Smooth muscle cell (in vitro differentiated cells): ENCODE results near the gene CHST9. TPM values are rescaled to one million over a fixed set of nuclear protein-coding genes. Genes with fewer than 3 reads are reported as not detected.

Experiments used
- DNase-seq: peaks from one replicate; lab custom pipeline; 2025; ENCODE audit not compliant: unreplicated experiment; lab: John Stamatoyannopoulos, UW
- H2AFZ ChIP-seq: fragments of 200-600 bp; sonication (generic); 2 replicates; pipeline ENCODE4 v1.6.0; 2016; ENCODE audit warnings: antibody characterized with exemption, low read depth, mild to moderate bottlenecking
- H3F3A ChIP-seq: fragments of 200-600 bp; sonication (generic); 2 replicates; pipeline ENCODE4 v1.6.0; 2017; ENCODE audit warnings: antibody characterized with exemption, low read depth
- H3K27ac ChIP-seq: fragments of 200-600 bp; sonication (generic); 2 replicates; pipeline ENCODE4 v1.5.1; 2016; ENCODE audit warnings: low read depth, mild to moderate bottlenecking
- H3K27me3 ChIP-seq: fragments of 200-600 bp; sonication (generic); 2 replicates; pipeline ENCODE4 v1.6.1; 2016; ENCODE audit warnings: low read depth, mild to moderate bottlenecking
- H3K36me3 ChIP-seq: fragments of 200-600 bp; sonication (generic); 2 replicates; pipeline ENCODE4 v1.5.1; 2016; ENCODE audit warnings: low read depth
- H3K4me1 ChIP-seq: fragments of 200-600 bp; sonication (generic); 2 replicates; pipeline ENCODE4 v1.5.1; 2016; ENCODE audit warnings: low read depth
- H3K4me2 ChIP-seq: fragments of 200-600 bp; sonication (generic); 2 replicates; pipeline ENCODE4 v1.6.0; 2016; ENCODE audit warnings: mild to moderate bottlenecking
- H3K4me3 ChIP-seq: fragments of 200-600 bp; sonication (generic); 2 replicates; pipeline ENCODE4 v1.5.1; 2016; ENCODE audit warnings: mild to moderate bottlenecking
- H3K79me2 ChIP-seq: fragments of 200-600 bp; sonication (generic); 2 replicates; pipeline ENCODE4 v1.6.0; 2016; ENCODE audit warnings: low read depth, mild to moderate bottlenecking
- H3K9ac ChIP-seq: fragments of 200-600 bp; sonication (generic); 2 replicates; pipeline ENCODE4 v1.6.0; 2016; ENCODE audit warnings: low read depth
- H3K9me3 ChIP-seq: fragments of 200-600 bp; sonication (generic); replicated peaks from 2 replicates; pipeline ENCODE4 v1.5.1; 2016; ENCODE audit warnings: low read depth
- H4K20me1 ChIP-seq: fragments of 200-600 bp; sonication (generic); 2 replicates; pipeline ENCODE4 v1.6.0; 2016; ENCODE audit warnings: low read depth
- WGBS: methylation state at CpG from one replicate; pipeline ENCODE4 v1.1.7; 2016; ENCODE audit warnings: low lambda C conversion rate; 5-methylcytosine and 5-hydroxymethylcytosine counted together
- polyA plus RNA-seq: library from polyadenylated mRNA; unstranded; fragments of >200 nt; fragmentation: Nextera tagmentation; extraction: Ambion mirVana; gene quantifications from 2 replicates; pipeline ENCODE4 v1.2.1, GENCODE V29; 2016
- total RNA-seq: library from RNA; depleted of rRNA; stranded (reverse); fragments of >200 nt; gene quantifications from 2 replicates; pipeline ENCODE4 v1.2.3, GENCODE V29; 2014
- TF ChIP-seq, protein P1 (sequence below): fragments of 200-600 bp; sonication (generic); IDR thresholded peaks from 2 replicates; pipeline ENCODE4 v1.5.1; 2017; ENCODE audit warnings: borderline replicate concordance, mild to moderate bottlenecking, antibody characterized with exemption; ENCODE audit not compliant: insufficient read depth, poor library complexity, severe bottlenecking

The CHST9 gene
- total and polyA plus RNA-seq, 2 experiments from 2014 or later = not detected

DNA sequence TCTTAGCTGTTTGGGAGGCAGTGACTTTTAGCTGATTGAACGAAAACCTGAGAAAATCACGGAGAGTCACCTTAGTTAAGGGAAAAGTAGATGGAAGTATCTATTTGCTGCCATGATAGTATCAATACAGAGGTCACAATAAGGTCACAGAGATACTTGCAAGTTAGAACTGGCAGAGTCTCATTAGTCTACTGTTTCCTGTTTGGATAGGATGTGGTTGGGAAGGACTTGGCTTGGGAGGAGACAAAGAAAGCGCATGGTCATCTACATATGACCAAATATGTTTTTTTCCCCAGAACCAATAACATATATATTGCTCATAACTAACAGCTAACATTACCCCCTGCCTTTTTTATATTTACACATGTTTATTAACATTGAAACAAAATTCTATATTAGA lies 241.2 kb downstream of the CHST9 start:
- WGBS = 89% methylated on average over 3 of the region's 3 CpGs
- Histone ChIP-seq H3K36me3 (no peaks in the 10 kb centered on the region), H3K4me2 (no peak overlapping the region), H2AFZ (no peak overlapping the region), H3K4me1 (no peaks in the 10 kb centered on the region), H3K9me3 (no peaks in the 10 kb centered on the region), H3K27ac (no peak overlapping the region), H3F3A (no peaks in the 10 kb centered on the region), H3K27me3 (no peaks in the 10 kb centered on the region), H3K79me2 (no peaks in the 10 kb centered on the region), H4K20me1 (no peaks in the 10 kb centered on the region), H3K4me3 (no peak overlapping the region), H3K9ac (no peak overlapping the region)
- no peak for DNase-seq
- TF ChIP-seq, protein P1, sequence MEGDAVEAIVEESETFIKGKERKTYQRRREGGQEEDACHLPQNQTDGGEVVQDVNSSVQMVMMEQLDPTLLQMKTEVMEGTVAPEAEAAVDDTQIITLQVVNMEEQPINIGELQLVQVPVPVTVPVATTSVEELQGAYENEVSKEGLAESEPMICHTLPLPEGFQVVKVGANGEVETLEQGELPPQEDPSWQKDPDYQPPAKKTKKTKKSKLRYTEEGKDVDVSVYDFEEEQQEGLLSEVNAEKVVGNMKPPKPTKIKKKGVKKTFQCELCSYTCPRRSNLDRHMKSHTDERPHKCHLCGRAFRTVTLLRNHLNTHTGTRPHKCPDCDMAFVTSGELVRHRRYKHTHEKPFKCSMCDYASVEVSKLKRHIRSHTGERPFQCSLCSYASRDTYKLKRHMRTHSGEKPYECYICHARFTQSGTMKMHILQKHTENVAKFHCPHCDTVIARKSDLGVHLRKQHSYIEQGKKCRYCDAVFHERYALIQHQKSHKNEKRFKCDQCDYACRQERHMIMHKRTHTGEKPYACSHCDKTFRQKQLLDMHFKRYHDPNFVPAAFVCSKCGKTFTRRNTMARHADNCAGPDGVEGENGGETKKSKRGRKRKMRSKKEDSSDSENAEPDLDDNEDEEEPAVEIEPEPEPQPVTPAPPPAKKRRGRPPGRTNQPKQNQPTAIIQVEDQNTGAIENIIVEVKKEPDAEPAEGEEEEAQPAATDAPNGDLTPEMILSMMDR = no peak

DNA sequence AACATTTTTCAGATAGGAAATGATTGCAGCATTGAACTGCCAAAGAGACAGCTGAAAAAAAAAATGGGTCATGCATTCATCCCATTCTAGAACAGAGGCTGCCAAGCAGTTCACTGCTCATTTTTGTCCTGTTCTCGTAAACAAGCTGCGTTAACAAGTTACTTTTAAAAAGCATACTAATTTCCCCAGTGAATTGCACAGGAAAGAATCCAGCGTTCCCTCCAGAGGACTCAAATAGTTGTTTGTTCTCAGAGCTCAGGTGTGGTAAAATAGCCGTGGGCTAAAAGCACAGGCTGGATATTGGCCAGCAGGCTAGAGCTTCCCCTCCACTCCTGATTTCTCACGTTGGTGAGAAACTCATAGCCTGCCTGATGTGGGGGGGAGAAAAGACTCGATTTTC lies 243.5 kb downstream of the CHST9 start:
- Histone ChIP-seq H3K4me3 (no peak overlapping the region), H3K4me2 (no peak overlapping the region), H2AFZ (no peak overlapping the region), H3F3A (no peaks in the 10 kb centered on the region), H3K27me3 (no peaks in the 10 kb centered on the region), H3K9ac (no peak overlapping the region), H3K36me3 (no peaks in the 10 kb centered on the region), H3K27ac (no peak overlapping the region), H3K79me2 (no peaks in the 10 kb centered on the region), H4K20me1 (no peaks in the 10 kb centered on the region), H3K4me1 (no peaks in the 10 kb centered on the region), H3K9me3 (no peaks in the 10 kb centered on the region)
- no peak for DNase-seq
- TF ChIP-seq, protein P1 = no peak
- WGBS = 66% methylated on average over 6 of the region's 6 CpGs

DNA sequence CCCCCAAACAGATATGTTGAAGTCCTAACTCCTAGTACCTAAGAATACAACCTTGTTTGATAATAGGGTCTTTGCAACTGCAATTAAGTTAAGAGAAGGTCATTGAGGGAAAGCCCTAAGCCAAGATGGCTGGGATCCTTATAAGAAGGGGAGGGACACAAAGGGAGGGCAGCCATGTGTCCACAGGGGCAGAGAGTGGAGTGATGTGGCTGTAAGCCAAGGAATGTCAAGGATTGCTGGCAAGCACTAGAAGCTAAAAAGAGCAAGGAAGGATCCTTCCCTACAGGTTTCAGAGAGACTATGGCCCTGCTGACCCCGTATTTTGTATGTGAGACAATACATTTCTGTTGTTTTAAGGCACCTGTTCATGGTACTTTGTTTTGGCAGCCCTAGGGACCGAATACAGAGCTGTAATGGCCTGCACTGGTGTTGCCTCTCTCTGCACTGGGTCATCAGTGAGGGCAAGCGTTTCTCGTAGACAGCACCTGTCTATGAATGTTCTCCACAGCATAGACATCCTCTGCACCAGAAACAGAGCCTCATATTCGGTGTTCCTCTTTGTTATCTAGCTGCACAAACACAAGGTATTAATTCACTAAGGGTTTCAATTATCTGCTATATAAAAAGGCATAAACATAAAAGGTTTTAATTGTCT lies 244.2 kb downstream of the CHST9 start:
- Histone ChIP-seq H3K4me1 (no peaks in the 10 kb centered on the region), H3F3A (no peaks in the 10 kb centered on the region), H3K79me2 (no peaks in the 10 kb centered on the region), H3K9ac (no peak overlapping the region), H3K36me3 (no peaks in the 10 kb centered on the region), H3K9me3 (no peaks in the 10 kb centered on the region), H3K4me3 (no peak overlapping the region), H4K20me1 (no peaks in the 10 kb centered on the region), H2AFZ (no peak overlapping the region), H3K27me3 (no peaks in the 10 kb centered on the region), H3K27ac (no peak overlapping the region), H3K4me2 (no peak overlapping the region)
- DNase-seq = no peak
- TF ChIP-seq, protein P1 = no peak
- WGBS = 98% methylated on average over 5 of the region's 5 CpGs

DNA sequence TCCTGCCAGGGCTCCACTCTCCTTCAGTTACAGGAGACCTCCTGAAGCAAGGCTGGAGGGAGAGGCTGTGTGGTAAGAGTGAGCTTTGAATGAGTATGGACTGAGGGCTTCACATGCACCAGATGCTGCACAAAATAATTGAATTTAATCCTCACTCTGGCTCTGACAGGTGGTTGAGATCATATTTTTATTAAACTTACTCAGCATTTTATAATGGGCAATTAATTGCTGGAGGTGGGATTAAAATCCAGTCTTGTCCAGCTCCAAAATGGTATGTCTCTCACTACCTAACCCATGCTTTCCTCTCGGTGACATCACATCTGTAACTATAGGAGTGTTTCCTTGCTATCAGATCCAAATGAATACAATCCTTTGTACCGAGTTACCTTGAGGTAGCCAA lies 253.4 kb downstream of the CHST9 start:
- H3K36me3 ChIP-seq = no peaks in the 10 kb centered on the region
- no peak overlapping the region for H3K4me2 ChIP-seq
- H2AFZ ChIP-seq = no peak overlapping the region
- H3K27ac ChIP-seq = no peak overlapping the region
- H3F3A ChIP-seq = no peaks in the 10 kb centered on the region
- WGBS = 92% methylated on average over 2 of the region's 2 CpGs
- no peaks in the 10 kb centered on the region for H3K79me2 ChIP-seq
- TF ChIP-seq, protein P1 = no peak
- H3K4me3 ChIP-seq = no peak overlapping the region
- H3K27me3 ChIP-seq = no peaks in the 10 kb centered on the region
- H3K9ac ChIP-seq = no peak overlapping the region
- no peaks in the 10 kb centered on the region for H4K20me1 ChIP-seq
- no peaks in the 10 kb centered on the region for H3K4me1 ChIP-seq
- DNase-seq = no peak
- no peaks in the 10 kb centered on the region for H3K9me3 ChIP-seq
